Mononuclear cell (primary cell): ENCODE data around the gene XAGE2. TPM values are rescaled to one million over a fixed set of nuclear protein-coding genes. Genes with fewer than 3 reads are reported as not detected.
"Not testable (repeated sequence)": the region's sequence is repeated elsewhere in the genome, so short reads cannot be mapped to it uniquely, and the experiment has no call there.

ENCODE experiments used
- H3K27me3 ChIP-seq: 2 replicates; pipeline ENCODE4 v1.6.0; 2011; ENCODE audit warnings: low read length, control low read depth; ENCODE audit not compliant: insufficient read depth
- H3K4me1 ChIP-seq: 2 replicates; pipeline ENCODE4 v1.5.1; 2011; ENCODE audit warnings: mild to moderate bottlenecking, low read length, control low read depth; ENCODE audit not compliant: insufficient read depth
- H3K4me3 ChIP-seq: 2 replicates; pipeline ENCODE4 v1.5.1; 2011; ENCODE audit warnings: mild to moderate bottlenecking, low read length, moderate library complexity
- H3K9me3 ChIP-seq: 2 replicates; pipeline ENCODE4 v1.5.1; 2011; ENCODE audit warnings: low read depth, mild to moderate bottlenecking, control low read depth, low read length
- total RNA-seq: library from RNA; depleted of rRNA; stranded (reverse); fragments of >200 nt; gene quantifications from one replicate; pipeline ENCODE4 v1.2.3, GENCODE V29; 2012

Gene XAGE2
- not detected for total RNA-seq

- Histone ChIP-seq H3K27me3 (no peaks in the 10 kb centered on the region), H3K4me1 (no peaks in the 10 kb centered on the region), H3K9me3 (no peaks in the 10 kb centered on the region), H3K4me3 (no peak within 1 kb of the TSS)
These were observed at the start of gene XAGE2 for GRCh38 chrX:52368368-52369055. Gene XAGE2, plus strand, starts transcription at chrX:52369021. Its CDS starts 994 bp downstream, at chrX:52370015.

- no peak overlapping the region for H3K4me3 ChIP-seq
- no peaks in the 10 kb centered on the region for H3K9me3 ChIP-seq
- no peaks in the 10 kb centered on the region for H3K4me1 ChIP-seq
- no peaks in the 10 kb centered on the region for H3K27me3 ChIP-seq
These were observed 31.4 kb upstream of the XAGE2 start for GRCh38 chrX:52337410-52337809.

- H3K4me3 ChIP-seq = no peak overlapping the region
- no peaks in the 10 kb centered on the region for H3K27me3 ChIP-seq
- no peaks in the 10 kb centered on the region for H3K4me1 ChIP-seq
- no peaks in the 10 kb centered on the region for H3K9me3 ChIP-seq
These were observed 27.3 kb upstream of the XAGE2 start for GRCh38 chrX:52341493-52341892.

GRCh38 chrX:52343131-52343530, 25.7 kb upstream of the XAGE2 start:
- not testable (repeated sequence) for H3K4me1 ChIP-seq, H3K27me3 ChIP-seq, H3K9me3 ChIP-seq, H3K4me3 ChIP-seq

- H3K9me3 ChIP-seq, H3K27me3 ChIP-seq, H3K4me3 ChIP-seq, H3K4me1 ChIP-seq: not testable (repeated sequence)
These were observed 23.4 kb upstream of the XAGE2 start for GRCh38 chrX:52345402-52345801.

GRCh38 chrX:52346174-52347165, 22.4 kb upstream of the XAGE2 start:
- H3K27me3 ChIP-seq = no peaks in the 10 kb centered on the region
- no peak overlapping the region for H3K4me3 ChIP-seq
- H3K4me1 ChIP-seq = no peaks in the 10 kb centered on the region
- no peaks in the 10 kb centered on the region for H3K9me3 ChIP-seq

GRCh38 chrX:52349681-52350080, 19.1 kb upstream of the XAGE2 start:
- no peaks in the 10 kb centered on the region for H3K4me1 ChIP-seq
- no peak overlapping the region for H3K4me3 ChIP-seq
- no peaks in the 10 kb centered on the region for H3K27me3 ChIP-seq
- no peaks in the 10 kb centered on the region for H3K9me3 ChIP-seq

GRCh38 chrX:52352551-52352950, 16.3 kb upstream of the XAGE2 start:
- no peaks in the 10 kb centered on the region for H3K9me3 ChIP-seq
- no peaks in the 10 kb centered on the region for H3K27me3 ChIP-seq
- no peak overlapping the region for H3K4me3 ChIP-seq
- no peaks in the 10 kb centered on the region for H3K4me1 ChIP-seq

- H3K9me3 ChIP-seq = no peaks in the 10 kb centered on the region
These were observed 15.0 kb upstream of the XAGE2 start for GRCh38 chrX:52353838-52354237.

GRCh38 chrX:52355108-52355507, 13.7 kb upstream of the XAGE2 start:
- no peaks in the 10 kb centered on the region for H3K27me3 ChIP-seq
- no peaks in the 10 kb centered on the region for H3K9me3 ChIP-seq
- no peaks in the 10 kb centered on the region for H3K4me1 ChIP-seq
- no peak overlapping the region for H3K4me3 ChIP-seq

More at GRCh38 chrX:52353838-52354237, 15.0 kb upstream of the XAGE2 start:
- Histone ChIP-seq H3K4me1 (no peaks in the 10 kb centered on the region), H3K27me3 (no peaks in the 10 kb centered on the region), H3K4me3 (no peak overlapping the region)

- Histone ChIP-seq H3K4me1 (no peaks in the 10 kb centered on the region), H3K9me3 (no peaks in the 10 kb centered on the region), H3K4me3 (no peak overlapping the region), H3K27me3 (no peaks in the 10 kb centered on the region)
These were observed 9.1 kb upstream of the XAGE2 start for GRCh38 chrX:52359614-52360232.

- no peaks in the 10 kb centered on the region for H3K27me3 ChIP-seq
- H3K4me1 ChIP-seq = no peaks in the 10 kb centered on the region
- no peaks in the 10 kb centered on the region for H3K9me3 ChIP-seq
- no peak overlapping the region for H3K4me3 ChIP-seq
These were observed 6.9 kb upstream of the XAGE2 start for GRCh38 chrX:52361941-52362340.

GRCh38 chrX:52363247-52363883, 5.5 kb upstream of the XAGE2 start:
- Histone ChIP-seq H3K4me1 (no peaks in the 10 kb centered on the region), H3K9me3 (no peaks in the 10 kb centered on the region), H3K27me3 (no peaks in the 10 kb centered on the region), H3K4me3 (no peak overlapping the region)

GRCh38 chrX:52378870-52379269, 10.0 kb downstream of the XAGE2 start:
- no peaks in the 10 kb centered on the region for H3K27me3 ChIP-seq

GRCh38 chrX:52380993-52381392, 12.2 kb downstream of the XAGE2 start:
- Histone ChIP-seq H3K4me1 (no peaks in the 10 kb centered on the region), H3K4me3 (no peak overlapping the region)

More at GRCh38 chrX:52378870-52379269, 10.0 kb downstream of the XAGE2 start:
- Histone ChIP-seq H3K4me3 (no peak overlapping the region), H3K4me1 (no peaks in the 10 kb centered on the region), H3K9me3 (no peaks in the 10 kb centered on the region)

More at GRCh38 chrX:52380993-52381392, 12.2 kb downstream of the XAGE2 start:
- Histone ChIP-seq H3K27me3 (no peaks in the 10 kb centered on the region), H3K9me3 (no peaks in the 10 kb centered on the region)
